ENCODE measurements around the gene KHDC4.
A peak's percentile ranks its signal among the peaks of the same experiment; 100 is the strongest.

The KHDC4 gene

GRCh38 chr1:155950829-155951228 is 16.6 kb upstream of the KHDC4 start:
- DNase-seq (ENCODE audit: low read depth), result no peak
- H3K4me3 ChIP-seq (ENCODE audit: low read depth, low read length), result no peak overlapping the region
- no peak for TF ChIP-seq CTCF (IDR thresholded peaks at IDR 0.05; ENCODE audit: insufficient read depth, low read depth, low read length, missing control alignments)

- TF ChIP-seq CTCF (IDR thresholded peaks at IDR 0.05; ENCODE audit: insufficient read depth, low read depth, low read length, missing control alignments), result no peak
- DNase-seq (ENCODE audit: low read depth), result no peak
- H3K4me3 ChIP-seq (ENCODE audit: low read depth, low read length), result no peak overlapping the region
Measured at GRCh38 chr1:155947741-155948140, 13.5 kb upstream of the KHDC4 start.

GRCh38 chr1:155947292-155947691 is 13.1 kb upstream of the KHDC4 start:
- H3K4me3 ChIP-seq (ENCODE audit: low read depth, low read length), result no peak overlapping the region

GRCh38 chr1:155946633-155947219 is 12.5 kb upstream of the KHDC4 start:
- TF ChIP-seq CTCF (IDR thresholded peaks at IDR 0.05; ENCODE audit: insufficient read depth, low read depth, low read length, missing control alignments), result no peak
- H3K4me3 ChIP-seq (ENCODE audit: low read depth, low read length), result 0 out of 2 replicates have a peak overlapping the region, but pooled peaks have one; percentile 7

More at GRCh38 chr1:155947292-155947691, 13.1 kb upstream of the KHDC4 start:
- no peak for DNase-seq (ENCODE audit: low read depth)
- TF ChIP-seq CTCF (IDR thresholded peaks at IDR 0.05; ENCODE audit: insufficient read depth, low read depth, low read length, missing control alignments), result no peak

GRCh38 chr1:155944444-155944799 is 10.2 kb upstream of the KHDC4 start:
- no peak overlapping the region for H3K4me3 ChIP-seq (ENCODE audit: low read depth, low read length)
- no peak for DNase-seq (ENCODE audit: low read depth)
- TF ChIP-seq CTCF (IDR thresholded peaks at IDR 0.05; ENCODE audit: insufficient read depth, low read depth, low read length, missing control alignments), result no peak

More at GRCh38 chr1:155946633-155947219, 12.5 kb upstream of the KHDC4 start:
- no peak for DNase-seq (ENCODE audit: low read depth)

GRCh38 chr1:155942578-155943141 is 8.4 kb upstream of the KHDC4 start:
- no peak for DNase-seq (ENCODE audit: low read depth)
- H3K4me3 ChIP-seq (ENCODE audit: low read depth, low read length), result no peak overlapping the region
- no peak for TF ChIP-seq CTCF (IDR thresholded peaks at IDR 0.05; ENCODE audit: insufficient read depth, low read depth, low read length, missing control alignments)

All from GM12865 (cell line).